ENCODE data around the gene STX2. TPM values are rescaled to one million over a fixed set of nuclear protein-coding genes. Genes with fewer than 3 reads are reported as not detected.

The STX2 gene
- total RNA-seq, 4 donors from 2014 or later: 8.1 to 22.1 (median 9.7) TPM

DNA sequence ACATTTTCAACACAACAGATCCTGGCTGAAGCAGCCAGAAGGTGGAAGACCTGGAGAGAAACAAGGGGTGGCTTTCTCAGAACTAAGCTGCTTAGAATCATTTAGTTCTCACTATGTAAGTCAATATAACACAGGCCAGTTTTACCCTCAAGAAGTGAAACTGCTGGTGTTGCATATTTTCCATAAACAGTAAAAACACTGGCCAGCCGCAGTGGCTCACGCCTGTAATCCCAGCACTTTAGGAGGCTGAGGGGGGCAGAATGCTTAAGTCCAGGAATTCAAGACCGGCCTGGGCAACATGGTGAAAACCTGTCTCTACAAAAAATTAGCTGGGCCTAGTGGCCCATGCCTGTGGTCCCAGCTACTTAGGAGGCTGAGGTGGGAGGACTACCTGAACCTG, 11.6 kb downstream of the STX2 start:
- in situ Hi-C loops (cut with MboI; ENCODE audit: low pct_ligation_motif_present in 1 of 4, low pct_unique_long_range_greater_than_20kb in 1 of 4, low sequenced_read_pairs in 3 of 4) (no loop called here), intact Hi-C loops (cut with DNase I; ENCODE audit: low total_unique reads) (no loop called here)
- Histone ChIP-seq H3K36me3 (no peaks in the 10 kb centered on the region), H3K9me3 (no peaks in the 10 kb centered on the region), H3K27ac (peak overlapping the region; percentile 33 to 67 (median 50)), H3K27me3 (no peaks in the 10 kb centered on the region), H3K4me1 (peaks cover 0 to 22% (median 6%) of the 10 kb centered on the region in 4 donors), H3K4me3 (no peak overlapping the region)
- TF ChIP-seq, protein P1, sequence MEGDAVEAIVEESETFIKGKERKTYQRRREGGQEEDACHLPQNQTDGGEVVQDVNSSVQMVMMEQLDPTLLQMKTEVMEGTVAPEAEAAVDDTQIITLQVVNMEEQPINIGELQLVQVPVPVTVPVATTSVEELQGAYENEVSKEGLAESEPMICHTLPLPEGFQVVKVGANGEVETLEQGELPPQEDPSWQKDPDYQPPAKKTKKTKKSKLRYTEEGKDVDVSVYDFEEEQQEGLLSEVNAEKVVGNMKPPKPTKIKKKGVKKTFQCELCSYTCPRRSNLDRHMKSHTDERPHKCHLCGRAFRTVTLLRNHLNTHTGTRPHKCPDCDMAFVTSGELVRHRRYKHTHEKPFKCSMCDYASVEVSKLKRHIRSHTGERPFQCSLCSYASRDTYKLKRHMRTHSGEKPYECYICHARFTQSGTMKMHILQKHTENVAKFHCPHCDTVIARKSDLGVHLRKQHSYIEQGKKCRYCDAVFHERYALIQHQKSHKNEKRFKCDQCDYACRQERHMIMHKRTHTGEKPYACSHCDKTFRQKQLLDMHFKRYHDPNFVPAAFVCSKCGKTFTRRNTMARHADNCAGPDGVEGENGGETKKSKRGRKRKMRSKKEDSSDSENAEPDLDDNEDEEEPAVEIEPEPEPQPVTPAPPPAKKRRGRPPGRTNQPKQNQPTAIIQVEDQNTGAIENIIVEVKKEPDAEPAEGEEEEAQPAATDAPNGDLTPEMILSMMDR (IDR thresholded peaks at IDR 0.05): no peak
- TF ChIP-seq EP300 (IDR thresholded peaks at IDR 0.05; ENCODE audit: low read depth): no peak
- TF ChIP-seq POLR2A (IDR thresholded peaks at IDR 0.05): no peak
- no peak for TF ChIP-seq POLR2AphosphoS5 (IDR thresholded peaks at IDR 0.05)
- 87% methylated on average over 3 of the region's 3 CpGs; no CpG with 5 or more reads in 1 of the 2 donors for WGBS, 2 donors (ENCODE audit: low coverage in 1 of 2)
- DNase-seq: no peak

DNA sequence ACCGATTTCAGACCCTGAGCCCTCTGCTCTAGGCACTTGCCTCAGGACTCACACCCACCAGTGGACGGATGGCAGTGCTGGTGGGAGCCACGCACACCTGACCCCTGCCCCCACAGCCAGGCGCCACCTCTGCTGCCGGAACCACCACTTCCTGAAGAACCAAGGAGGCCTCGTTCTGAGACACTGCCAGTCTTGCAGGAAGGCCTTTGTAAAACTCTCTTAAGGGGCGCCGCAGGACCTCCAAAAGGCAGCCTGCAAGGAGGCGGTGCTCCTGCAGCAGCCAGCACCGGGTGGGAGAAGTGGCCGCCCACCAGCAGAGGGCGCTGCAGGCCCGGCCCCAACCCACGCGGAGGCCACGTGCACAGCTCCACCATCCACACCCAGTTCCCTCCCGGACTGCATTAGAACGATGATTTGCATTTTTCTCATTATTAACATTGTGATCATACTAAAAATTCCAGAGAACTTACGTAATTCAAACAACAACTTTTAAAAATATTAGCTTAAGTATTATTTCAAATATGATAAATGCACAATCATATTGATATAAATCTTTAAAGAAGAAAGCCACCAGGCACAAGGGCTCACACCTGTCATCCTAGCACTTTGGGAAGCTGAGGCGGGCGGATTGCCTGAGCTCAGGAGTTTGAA, 12.8 kb downstream of the STX2 start:
- Histone ChIP-seq H3K4me1 (peaks cover 0 to 20% (median 6%) of the 10 kb centered on the region in 4 donors), H3K4me3 (no peak overlapping the region), H3K27me3 (no peaks in the 10 kb centered on the region), H3K36me3 (no peaks in the 10 kb centered on the region), H3K9me3 (no peaks in the 10 kb centered on the region), H3K27ac (peak overlapping the region in 1 of 4 donors; percentile 67)
- intact Hi-C loops (cut with DNase I; ENCODE audit: low total_unique reads): no loop called here
- 54 to 70% methylated on average over 10 to 16 of the region's 21 CpGs for WGBS, 2 donors (ENCODE audit: low coverage in 1 of 2)
- DNase-seq: peak; percentile 53
- TF ChIP-seq POLR2AphosphoS5 (IDR thresholded peaks at IDR 0.05): no peak
- TF ChIP-seq, protein P1 (IDR thresholded peaks at IDR 0.05): peak; percentile 51 to 58 (median 52)
- TF ChIP-seq POLR2A (IDR thresholded peaks at IDR 0.05): no peak
- no peak for TF ChIP-seq EP300 (IDR thresholded peaks at IDR 0.05; ENCODE audit: low read depth)
- in situ Hi-C loops (cut with MboI; ENCODE audit: low pct_ligation_motif_present in 1 of 4, low pct_unique_long_range_greater_than_20kb in 1 of 4, low sequenced_read_pairs in 3 of 4): no loop called here

DNA sequence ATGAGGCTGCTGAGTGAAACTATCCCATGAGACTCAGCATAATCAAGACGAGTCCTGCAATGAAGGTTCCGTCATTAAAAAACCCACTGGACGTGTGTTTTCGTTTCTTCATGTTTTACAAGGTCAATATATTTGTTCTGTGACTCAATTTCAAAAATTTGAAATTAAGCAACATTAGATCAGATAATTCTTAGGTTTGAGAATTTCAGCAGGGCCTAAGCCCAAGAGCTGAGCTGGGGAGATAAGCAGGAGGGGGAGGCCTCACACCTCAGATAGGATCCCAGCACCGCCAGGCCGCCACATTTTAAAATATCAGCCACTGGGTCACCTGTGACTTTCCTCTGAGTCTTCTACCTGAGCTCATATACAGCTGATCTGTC, 13.3 kb downstream of the STX2 start:
- Histone ChIP-seq H3K4me1 (peaks cover 0 to 15% (median 6%) of the 10 kb centered on the region in 4 donors), H3K36me3 (no peaks in the 10 kb centered on the region), H3K27ac (no peak overlapping the region), H3K27me3 (no peaks in the 10 kb centered on the region), H3K4me3 (no peak overlapping the region), H3K9me3 (no peaks in the 10 kb centered on the region)
- intact Hi-C loops (cut with DNase I; ENCODE audit: low total_unique reads): no loop called here
- DNase-seq: no peak
- WGBS, 2 donors (ENCODE audit: low coverage in 1 of 2): 89 to 95% methylated on average over 4 to 6 of the region's 6 CpGs
- in situ Hi-C loops (cut with MboI; ENCODE audit: low pct_ligation_motif_present in 1 of 4, low pct_unique_long_range_greater_than_20kb in 1 of 4, low sequenced_read_pairs in 3 of 4): no loop called here
- TF ChIP-seq POLR2A (IDR thresholded peaks at IDR 0.05) (no peak), POLR2AphosphoS5 (IDR thresholded peaks at IDR 0.05) (no peak), EP300 (IDR thresholded peaks at IDR 0.05; ENCODE audit: low read depth) (no peak)
- TF ChIP-seq, protein P1 (IDR thresholded peaks at IDR 0.05): no peak

DNA sequence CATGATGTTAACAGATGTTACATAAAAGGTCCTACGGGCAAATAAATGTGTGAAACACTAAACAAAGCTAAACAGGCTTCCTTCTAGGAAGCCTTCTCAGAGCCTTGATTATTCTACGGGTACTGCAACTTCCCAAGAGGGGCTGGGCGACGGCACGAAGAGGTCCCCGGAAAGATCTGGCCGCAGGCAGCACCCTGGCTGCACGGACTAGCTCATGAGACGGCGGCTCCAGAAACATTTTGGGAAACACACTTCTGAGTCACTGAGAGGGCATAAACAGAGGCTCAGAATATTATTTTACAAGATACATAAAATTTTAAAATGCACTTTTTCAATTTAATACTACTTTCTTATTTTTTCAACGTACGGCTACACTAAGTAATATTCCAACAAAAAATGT, 19.4 kb downstream of the STX2 start:
- no peaks in the 10 kb centered on the region for H3K9me3 ChIP-seq
- 93 to 95% methylated on average over 12 of the region's 12 CpGs for WGBS, 2 donors (ENCODE audit: low coverage in 1 of 2)
- intact Hi-C loops (cut with DNase I; ENCODE audit: low total_unique reads): no loop called here
- H3K4me3 ChIP-seq: no peak overlapping the region
- no peak for DNase-seq
- no peak for TF ChIP-seq POLR2AphosphoS5 (IDR thresholded peaks at IDR 0.05)
- TF ChIP-seq, protein P1 (IDR thresholded peaks at IDR 0.05): no peak
- no peak for TF ChIP-seq EP300 (IDR thresholded peaks at IDR 0.05; ENCODE audit: low read depth)
- TF ChIP-seq POLR2A (IDR thresholded peaks at IDR 0.05): no peak
- peaks cover 3 to 15% (median 8%) of the 10 kb centered on the region in 4 donors for H3K4me1 ChIP-seq
- H3K27me3 ChIP-seq: no peaks in the 10 kb centered on the region
- no peaks in the 10 kb centered on the region for H3K36me3 ChIP-seq
- in situ Hi-C loops (cut with MboI; ENCODE audit: low pct_ligation_motif_present in 1 of 4, low pct_unique_long_range_greater_than_20kb in 1 of 4, low sequenced_read_pairs in 3 of 4): no loop called here
- peak overlapping the region in 1 of 4 donors; percentile 79 for H3K27ac ChIP-seq
